ENCODE data around the gene KDM3A.

The KDM3A gene

DNA sequence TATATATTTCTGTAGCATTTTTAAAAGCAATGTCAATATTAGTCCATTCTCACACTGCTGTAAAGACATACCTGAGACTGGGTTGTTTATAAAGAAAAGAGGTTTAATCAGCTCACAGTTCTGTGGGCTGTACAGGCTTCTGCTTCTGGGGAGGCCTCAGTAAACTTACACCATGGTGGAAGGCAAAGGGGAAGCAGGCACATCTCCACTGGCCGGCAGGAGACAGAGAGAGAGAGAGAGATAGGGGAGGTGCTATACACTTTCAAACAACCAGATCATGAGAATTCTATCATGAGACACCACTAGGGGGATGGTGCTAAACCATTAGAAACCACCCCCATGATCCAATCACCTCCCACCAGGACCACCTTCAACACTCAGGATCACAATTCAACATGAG lies 79.0 kb downstream of the KDM3A start:
- no peak for DNase-seq

GRCh38 chr2:86521922-86522321 lies 80.8 kb downstream of the KDM3A start:
- no peak for DNase-seq

GRCh38 chr2:86522711-86523110 lies 81.5 kb downstream of the KDM3A start:
- no peak for DNase-seq

GRCh38 chr2:86523491-86523890 lies 82.3 kb downstream of the KDM3A start:
- DNase-seq = no peak

GRCh38 chr2:86525421-86526340 lies 84.5 kb downstream of the KDM3A start:
- no peak for DNase-seq

- DNase-seq = no peak
These were observed 92.4 kb downstream of the KDM3A start for GRCh38 chr2:86533589-86533988.

DNA sequence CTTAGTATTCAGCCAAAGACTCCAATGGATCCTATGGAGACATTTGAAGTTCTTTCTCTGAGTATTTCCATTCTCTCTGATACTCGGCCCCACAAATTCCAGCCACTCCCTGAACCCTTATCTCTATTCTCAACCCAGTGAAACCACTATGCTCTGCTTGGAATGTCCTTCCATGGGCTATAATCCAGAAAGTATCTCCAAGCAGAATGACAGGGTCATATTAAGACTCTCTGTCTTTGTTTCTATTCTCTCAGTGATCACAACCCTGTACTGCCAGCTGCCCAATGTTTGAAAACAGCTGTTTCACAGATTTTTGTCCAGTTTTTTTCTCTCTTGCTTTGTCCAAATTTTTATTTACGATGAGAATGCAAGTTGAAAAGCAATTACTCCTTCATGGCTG lies 100.2 kb downstream of the KDM3A start:
- DNase-seq = no peak

Data from fibroblast of skin of scalp (primary cell).